Smooth muscle cell (in vitro differentiated cells): ENCODE measurements around the gene MAD2L1BP. TPM values are rescaled to one million over a fixed set of nuclear protein-coding genes. Genes with fewer than 3 reads are reported as not detected.

Source experiments
- DNase-seq: peaks from one replicate; lab custom pipeline; 2025; ENCODE audit not compliant: unreplicated experiment; lab: John Stamatoyannopoulos, UW
- H2AFZ ChIP-seq: fragments of 200-600 bp; sonication (generic); 2 replicates; pipeline ENCODE4 v1.6.0; 2016; ENCODE audit warnings: antibody characterized with exemption, low read depth, mild to moderate bottlenecking
- H3F3A ChIP-seq: fragments of 200-600 bp; sonication (generic); 2 replicates; pipeline ENCODE4 v1.6.0; 2017; ENCODE audit warnings: antibody characterized with exemption, low read depth
- H3K27ac ChIP-seq: fragments of 200-600 bp; sonication (generic); 2 replicates; pipeline ENCODE4 v1.5.1; 2016; ENCODE audit warnings: low read depth, mild to moderate bottlenecking
- H3K27me3 ChIP-seq: fragments of 200-600 bp; sonication (generic); 2 replicates; pipeline ENCODE4 v1.6.1; 2016; ENCODE audit warnings: low read depth, mild to moderate bottlenecking
- H3K36me3 ChIP-seq: fragments of 200-600 bp; sonication (generic); 2 replicates; pipeline ENCODE4 v1.5.1; 2016; ENCODE audit warnings: low read depth
- H3K4me1 ChIP-seq: fragments of 200-600 bp; sonication (generic); 2 replicates; pipeline ENCODE4 v1.5.1; 2016; ENCODE audit warnings: low read depth
- H3K4me2 ChIP-seq: fragments of 200-600 bp; sonication (generic); 2 replicates; pipeline ENCODE4 v1.6.0; 2016; ENCODE audit warnings: mild to moderate bottlenecking
- H3K4me3 ChIP-seq: fragments of 200-600 bp; sonication (generic); 2 replicates; pipeline ENCODE4 v1.5.1; 2016; ENCODE audit warnings: mild to moderate bottlenecking
- H3K79me2 ChIP-seq: fragments of 200-600 bp; sonication (generic); 2 replicates; pipeline ENCODE4 v1.6.0; 2016; ENCODE audit warnings: low read depth, mild to moderate bottlenecking
- H3K9ac ChIP-seq: fragments of 200-600 bp; sonication (generic); 2 replicates; pipeline ENCODE4 v1.6.0; 2016; ENCODE audit warnings: low read depth
- H3K9me3 ChIP-seq: fragments of 200-600 bp; sonication (generic); replicated peaks from 2 replicates; pipeline ENCODE4 v1.5.1; 2016; ENCODE audit warnings: low read depth
- H4K20me1 ChIP-seq: fragments of 200-600 bp; sonication (generic); 2 replicates; pipeline ENCODE4 v1.6.0; 2016; ENCODE audit warnings: low read depth
- CTCF ChIP-seq: fragments of 200-600 bp; sonication (generic); IDR thresholded peaks from 2 replicates; pipeline ENCODE4 v1.5.1; 2017; ENCODE audit warnings: borderline replicate concordance, mild to moderate bottlenecking, antibody characterized with exemption; ENCODE audit not compliant: insufficient read depth, poor library complexity, severe bottlenecking
- WGBS: methylation state at CpG from one replicate; pipeline ENCODE4 v1.1.7; 2016; ENCODE audit warnings: low lambda C conversion rate; 5-methylcytosine and 5-hydroxymethylcytosine counted together
- polyA plus RNA-seq: library from polyadenylated mRNA; unstranded; fragments of >200 nt; fragmentation: Nextera tagmentation; extraction: Ambion mirVana; gene quantifications from 2 replicates; pipeline ENCODE4 v1.2.1, GENCODE V29; 2016
- total RNA-seq: library from RNA; depleted of rRNA; stranded (reverse); fragments of >200 nt; gene quantifications from 2 replicates; pipeline ENCODE4 v1.2.3, GENCODE V29; 2014

Gene MAD2L1BP
- total and polyA plus RNA-seq, 2 experiments from 2014 or later = 40.3 to 53.1 TPM

GRCh38 chr6:43622541-43622940 is 13.1 kb upstream of the MAD2L1BP start:
- WGBS = 96% methylated on average over 10 of the region's 10 CpGs
- no peak for DNase-seq
- H3K9me3 ChIP-seq = no peaks in the 10 kb centered on the region
- H3K79me2 ChIP-seq = peaks cover 12% of the 10 kb centered on the region
- H4K20me1 ChIP-seq = no peaks in the 10 kb centered on the region
- no peak overlapping the region for H3K4me2 ChIP-seq
- H3K27ac ChIP-seq = no peak overlapping the region
- no peak overlapping the region for H3K4me3 ChIP-seq
- peaks cover 4% of the 10 kb centered on the region for H3K36me3 ChIP-seq
- H3K27me3 ChIP-seq = no peaks in the 10 kb centered on the region
- peaks cover 15% of the 10 kb centered on the region for H3F3A ChIP-seq
- peaks cover 3% of the 10 kb centered on the region for H3K4me1 ChIP-seq
- no peak for TF ChIP-seq CTCF
- no peak overlapping the region for H3K9ac ChIP-seq
- no peak overlapping the region for H2AFZ ChIP-seq

- Histone ChIP-seq H3K4me1 (peaks cover 12% of the 10 kb centered on the region), H3K36me3 (peaks cover 4% of the 10 kb centered on the region), H3K9me3 (no peaks in the 10 kb centered on the region), H3F3A (peaks cover 19% of the 10 kb centered on the region), H3K4me3 (no peak overlapping the region), H3K9ac (no peak overlapping the region), H2AFZ (no peak overlapping the region), H3K79me2 (peaks cover 27% of the 10 kb centered on the region), H3K27ac (no peak overlapping the region), H3K27me3 (no peaks in the 10 kb centered on the region), H4K20me1 (no peaks in the 10 kb centered on the region), H3K4me2 (no peak overlapping the region)
- no peak for TF ChIP-seq CTCF
- WGBS = 99% methylated on average over 12 of the region's 12 CpGs
- DNase-seq = no peak
These were observed 11.5 kb upstream of the MAD2L1BP start for GRCh38 chr6:43623880-43624785.

GRCh38 chr6:43624786-43625288 is 10.8 kb upstream of the MAD2L1BP start:
- no peak overlapping the region for H3K4me3 ChIP-seq
- no peaks in the 10 kb centered on the region for H3K36me3 ChIP-seq

More at GRCh38 chr6:43624786-43625288, 10.8 kb upstream of the MAD2L1BP start:
- TF ChIP-seq CTCF = no peak
- WGBS = 97% methylated on average over 7 of the region's 7 CpGs
- no peaks in the 10 kb centered on the region for H3K27me3 ChIP-seq
- peaks cover 12% of the 10 kb centered on the region for H3K4me1 ChIP-seq
- no peaks in the 10 kb centered on the region for H4K20me1 ChIP-seq
- peaks cover 13% of the 10 kb centered on the region for H3F3A ChIP-seq
- no peak overlapping the region for H3K4me2 ChIP-seq
- H3K9ac ChIP-seq = no peak overlapping the region
- no peak for DNase-seq
- no peak overlapping the region for H3K27ac ChIP-seq
- H3K79me2 ChIP-seq = peaks cover 27% of the 10 kb centered on the region
- no peak overlapping the region for H2AFZ ChIP-seq
- H3K9me3 ChIP-seq = no peaks in the 10 kb centered on the region
